AG09309 (cell line): ENCODE data around the gene C2CD4D.

Source experiments
- DNase-seq: peaks from one replicate; pipeline ENCODE4 v3.0.0-alpha.2; 2010; ENCODE audit warnings: low read depth
- H3K4me3 ChIP-seq: 2 replicates; pipeline ENCODE4 v1.5.1; 2011; ENCODE audit warnings: mild to moderate bottlenecking, low read depth, low read length, moderate library complexity; ENCODE audit not compliant: control insufficient read depth
- TF ChIP-seq, protein P1 (sequence below): IDR thresholded peaks from 2 replicates; pipeline ENCODE4 v1.5.1; 2011; ENCODE audit warnings: mild to moderate bottlenecking, low read depth, low read length, inconsistent platforms; ENCODE audit not compliant: insufficient read depth, control insufficient read depth; ENCODE audit errors: missing control alignments

The C2CD4D gene

DNA sequence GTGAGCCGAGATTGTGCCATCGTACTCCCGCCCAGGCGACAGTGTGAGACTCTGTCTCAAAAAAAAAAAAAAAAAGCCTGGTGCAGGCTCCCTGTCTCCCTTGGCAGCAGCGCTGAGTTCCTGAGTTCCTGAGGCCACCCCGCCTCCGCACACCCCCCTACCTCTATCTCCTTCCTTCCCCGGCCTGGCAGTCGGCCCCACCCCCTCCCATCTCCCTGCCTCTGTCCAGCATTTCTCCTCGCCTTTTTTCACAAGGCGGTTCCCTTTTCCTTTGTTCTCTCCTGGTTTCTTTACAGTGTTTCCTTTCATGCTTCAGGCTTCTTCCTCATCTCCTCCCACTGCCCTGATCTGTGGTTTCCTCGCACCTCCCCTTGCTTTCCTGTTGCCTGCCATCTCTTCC is 10.7 kb downstream of the C2CD4D start:
- no peak overlapping the region for H3K4me3 ChIP-seq
- TF ChIP-seq, protein P1, sequence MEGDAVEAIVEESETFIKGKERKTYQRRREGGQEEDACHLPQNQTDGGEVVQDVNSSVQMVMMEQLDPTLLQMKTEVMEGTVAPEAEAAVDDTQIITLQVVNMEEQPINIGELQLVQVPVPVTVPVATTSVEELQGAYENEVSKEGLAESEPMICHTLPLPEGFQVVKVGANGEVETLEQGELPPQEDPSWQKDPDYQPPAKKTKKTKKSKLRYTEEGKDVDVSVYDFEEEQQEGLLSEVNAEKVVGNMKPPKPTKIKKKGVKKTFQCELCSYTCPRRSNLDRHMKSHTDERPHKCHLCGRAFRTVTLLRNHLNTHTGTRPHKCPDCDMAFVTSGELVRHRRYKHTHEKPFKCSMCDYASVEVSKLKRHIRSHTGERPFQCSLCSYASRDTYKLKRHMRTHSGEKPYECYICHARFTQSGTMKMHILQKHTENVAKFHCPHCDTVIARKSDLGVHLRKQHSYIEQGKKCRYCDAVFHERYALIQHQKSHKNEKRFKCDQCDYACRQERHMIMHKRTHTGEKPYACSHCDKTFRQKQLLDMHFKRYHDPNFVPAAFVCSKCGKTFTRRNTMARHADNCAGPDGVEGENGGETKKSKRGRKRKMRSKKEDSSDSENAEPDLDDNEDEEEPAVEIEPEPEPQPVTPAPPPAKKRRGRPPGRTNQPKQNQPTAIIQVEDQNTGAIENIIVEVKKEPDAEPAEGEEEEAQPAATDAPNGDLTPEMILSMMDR, result no peak
- no peak for DNase-seq

DNA sequence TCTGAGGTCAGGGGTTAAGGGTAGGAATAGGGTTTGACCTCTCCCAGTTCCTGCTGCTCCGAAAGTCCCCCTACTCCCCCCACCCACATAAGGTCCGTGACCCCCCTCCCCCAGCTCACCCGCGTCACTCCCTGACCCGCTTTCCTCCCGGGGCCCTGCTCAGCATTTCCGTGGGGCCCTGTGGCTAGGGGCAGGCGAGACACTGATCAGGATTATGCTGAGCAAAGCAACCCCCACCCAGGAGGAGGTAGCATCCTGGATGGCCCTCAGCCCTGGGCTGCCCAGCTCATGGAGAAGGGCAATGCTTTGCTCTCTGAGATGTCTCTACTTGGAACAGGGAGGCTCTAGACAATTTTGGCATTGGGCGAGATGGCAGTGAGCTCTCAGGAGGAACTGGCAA is 11.8 kb downstream of the C2CD4D start:
- DNase-seq, result no peak
- H3K4me3 ChIP-seq, result no peak overlapping the region
- TF ChIP-seq, protein P1, result no peak

DNA sequence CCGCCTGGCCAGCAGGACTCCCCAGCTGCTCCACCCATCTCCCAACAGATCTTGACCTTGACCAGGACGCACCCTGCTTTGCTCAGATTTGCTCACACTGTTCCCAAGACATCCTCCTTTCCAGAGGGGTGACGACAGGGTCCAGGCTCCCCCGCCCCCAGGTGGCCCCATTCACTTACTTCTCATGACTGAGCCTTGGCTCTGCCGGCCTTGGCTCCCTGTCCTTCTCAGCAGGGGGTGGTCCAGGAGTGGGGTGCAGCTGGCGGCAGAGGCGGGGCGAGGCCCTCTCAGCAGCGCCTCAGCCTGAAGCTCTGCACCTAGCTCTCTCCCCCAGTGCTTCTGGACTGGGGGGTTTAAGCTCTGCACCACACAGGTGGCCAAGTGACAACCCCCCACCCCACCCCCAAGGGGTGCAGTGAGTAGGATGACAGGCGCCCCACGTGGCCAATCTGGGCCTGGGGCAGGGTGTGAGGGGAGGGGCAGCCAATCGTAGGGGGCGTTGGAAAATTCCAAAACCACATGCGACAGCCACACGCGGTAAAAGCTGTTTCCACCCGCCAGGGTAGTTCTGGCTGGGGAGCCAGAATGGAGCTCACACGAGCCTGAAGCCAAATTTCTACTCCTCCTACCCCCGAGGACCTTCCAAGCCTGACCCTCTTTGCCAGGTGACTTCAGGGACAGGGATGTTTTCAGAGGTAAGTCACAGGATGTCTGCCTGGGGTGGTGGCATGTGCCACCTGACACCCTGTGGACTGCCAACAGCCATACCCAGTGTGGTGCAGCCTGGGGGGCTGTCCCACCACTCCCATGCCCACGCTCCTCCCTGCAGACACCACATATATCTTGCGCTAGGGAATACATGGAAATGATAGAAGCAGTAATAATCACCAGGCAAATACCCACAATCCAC is 13.6 kb downstream of the C2CD4D start:
- no peak for DNase-seq
- TF ChIP-seq, protein P1, result no peak
- no peak overlapping the region for H3K4me3 ChIP-seq

DNA sequence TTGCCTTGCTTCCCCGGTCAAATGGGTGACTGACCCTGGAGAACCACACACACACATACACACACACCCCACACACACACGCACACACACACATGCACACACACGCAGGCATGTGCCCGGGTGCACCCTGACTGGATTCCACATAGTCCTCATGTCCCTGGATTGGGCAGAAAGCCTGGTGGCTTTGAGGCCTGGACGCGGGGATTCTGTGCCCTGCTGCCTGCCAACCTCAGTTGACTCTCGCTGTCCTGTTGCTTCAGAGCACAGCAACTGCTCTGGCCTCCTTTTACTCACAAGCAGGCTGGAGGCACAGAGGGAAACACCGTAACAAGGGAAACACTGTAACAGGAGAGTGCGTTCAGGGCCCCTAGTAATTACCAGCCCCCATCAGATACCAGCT is 14.4 kb downstream of the C2CD4D start:
- no peak for DNase-seq
- TF ChIP-seq, protein P1, result no peak

DNA sequence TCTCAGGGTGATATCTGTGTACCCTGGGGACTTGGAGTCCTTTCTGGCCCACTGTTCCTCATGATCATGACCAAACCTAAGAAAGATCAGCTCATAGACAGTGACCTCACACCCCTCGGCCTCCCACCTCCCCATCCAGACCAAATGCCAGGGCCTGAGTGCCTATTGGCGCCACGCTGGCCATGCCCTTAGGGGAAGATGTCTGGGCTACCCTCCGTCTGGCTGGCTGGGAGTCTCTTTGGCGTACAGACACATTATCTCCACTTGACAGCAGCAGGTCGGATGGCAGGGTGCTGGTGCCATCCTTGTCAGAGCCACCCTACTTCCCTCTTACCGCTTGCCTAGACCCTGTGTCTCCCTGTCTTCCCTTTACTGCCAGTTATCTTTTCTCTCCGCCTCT is 16.4 kb downstream of the C2CD4D start:
- no peak for DNase-seq
- TF ChIP-seq, protein P1, result no peak
- H3K4me3 ChIP-seq, result no peak overlapping the region

More for the DNA sequence above, 14.4 kb downstream of the C2CD4D start:
- H3K4me3 ChIP-seq, result no peak overlapping the region

DNA sequence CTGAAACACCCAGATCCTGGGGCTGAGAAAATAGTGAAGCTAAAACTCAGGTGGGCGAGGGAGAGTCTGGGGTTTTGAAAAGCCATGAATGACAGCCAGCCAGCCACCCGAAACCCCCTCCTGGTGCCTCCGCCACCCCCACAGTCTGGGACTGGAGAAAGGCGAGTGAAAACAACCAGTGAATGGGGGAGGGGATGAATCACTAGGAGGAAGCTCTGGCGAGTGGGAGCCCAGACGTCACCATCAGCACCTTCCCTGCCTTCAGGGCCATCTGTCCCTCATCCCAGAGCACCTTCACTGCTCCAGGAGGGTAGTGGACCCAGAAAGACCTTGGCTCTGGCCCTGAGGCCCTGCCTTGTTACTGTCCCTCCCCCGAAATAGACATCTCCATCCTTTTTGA is 17.2 kb downstream of the C2CD4D start:
- no peak overlapping the region for H3K4me3 ChIP-seq
- TF ChIP-seq, protein P1, result no peak
- no peak for DNase-seq
